PC-3 (cell line): ENCODE measurements around the gene ELL2.

Experiments used
- EZH2 ChIP-seq: fragments of 300-600 bp; sonication (generic); IDR thresholded peaks from one replicate; pipeline ENCODE4 v1.6.1; 2017; ENCODE audit warnings: antibody characterized with exemption, mild to moderate bottlenecking, low read length; ENCODE audit not compliant: unreplicated experiment
- EZH2phosphoT487 ChIP-seq: fragments of 300-600 bp; sonication (generic); IDR thresholded peaks from 2 replicates; pipeline ENCODE4 v1.6.1; 2018; ENCODE audit warnings: mild to moderate bottlenecking, antibody characterized with exemption, low read length, borderline replicate concordance
- TF ChIP-seq, protein P1 (sequence below): fragments of 300-600 bp; sonication (generic); conservative IDR thresholded peaks from 2 replicates; pipeline ENCODE4 v1.5.1; 2017; ENCODE audit warnings: antibody characterized with exemption, low read depth, mild to moderate bottlenecking, low read length

GRCh38 chr5:96007051-96007450 is 45.4 kb upstream of the ELL2 start:
- TF ChIP-seq, protein P1, sequence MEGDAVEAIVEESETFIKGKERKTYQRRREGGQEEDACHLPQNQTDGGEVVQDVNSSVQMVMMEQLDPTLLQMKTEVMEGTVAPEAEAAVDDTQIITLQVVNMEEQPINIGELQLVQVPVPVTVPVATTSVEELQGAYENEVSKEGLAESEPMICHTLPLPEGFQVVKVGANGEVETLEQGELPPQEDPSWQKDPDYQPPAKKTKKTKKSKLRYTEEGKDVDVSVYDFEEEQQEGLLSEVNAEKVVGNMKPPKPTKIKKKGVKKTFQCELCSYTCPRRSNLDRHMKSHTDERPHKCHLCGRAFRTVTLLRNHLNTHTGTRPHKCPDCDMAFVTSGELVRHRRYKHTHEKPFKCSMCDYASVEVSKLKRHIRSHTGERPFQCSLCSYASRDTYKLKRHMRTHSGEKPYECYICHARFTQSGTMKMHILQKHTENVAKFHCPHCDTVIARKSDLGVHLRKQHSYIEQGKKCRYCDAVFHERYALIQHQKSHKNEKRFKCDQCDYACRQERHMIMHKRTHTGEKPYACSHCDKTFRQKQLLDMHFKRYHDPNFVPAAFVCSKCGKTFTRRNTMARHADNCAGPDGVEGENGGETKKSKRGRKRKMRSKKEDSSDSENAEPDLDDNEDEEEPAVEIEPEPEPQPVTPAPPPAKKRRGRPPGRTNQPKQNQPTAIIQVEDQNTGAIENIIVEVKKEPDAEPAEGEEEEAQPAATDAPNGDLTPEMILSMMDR = no peak
- TF ChIP-seq EZH2 (no peak), EZH2phosphoT487 (no peak)
